Breast epithelium (tissue), 3 donors: ENCODE measurements around the gene TRAPPC6A.

Source experiments
- CTCF ChIP-seq, 3 donors: fragments of 450-650 bp; IDR thresholded peaks; one replicate each; pipeline ENCODE4 v1.5.1; 2016 to 2017; ENCODE audit warnings: antibody characterized with exemption in 3 of 3, mild to moderate bottlenecking in 3 of 3, moderate library complexity in 3 of 3
- POLR2A ChIP-seq: fragments of 450-650 bp; IDR thresholded peaks from one replicate; pipeline ENCODE4 v1.6.1; 2016; ENCODE audit warnings: antibody characterized with exemption, mild to moderate bottlenecking, moderate library complexity
- POLR2AphosphoS5 ChIP-seq, 3 donors: sonication (generic); formaldehyde crosslinking; IDR thresholded peaks; one replicate each; pipeline ENCODE4 v1.6.1; 2017; ENCODE audit warnings: antibody characterized with exemption in 3 of 3

- no peak for TF ChIP-seq POLR2A
- no peak for TF ChIP-seq CTCF (IDR thresholded peaks at IDR 0.05)
- TF ChIP-seq POLR2AphosphoS5 (IDR thresholded peaks at IDR 0.05): no peak
These were observed 46.6 kb upstream of the TRAPPC6A start for GRCh38 chr19:45224645-45225044.
